ENCODE data around the gene OR52K2. TPM values are rescaled to one million over a fixed set of nuclear protein-coding genes. Genes with fewer than 3 reads are reported as not detected.

The OR52K2 gene
- total RNA-seq, 1 experiment from 2014 or later = not detected

DNA sequence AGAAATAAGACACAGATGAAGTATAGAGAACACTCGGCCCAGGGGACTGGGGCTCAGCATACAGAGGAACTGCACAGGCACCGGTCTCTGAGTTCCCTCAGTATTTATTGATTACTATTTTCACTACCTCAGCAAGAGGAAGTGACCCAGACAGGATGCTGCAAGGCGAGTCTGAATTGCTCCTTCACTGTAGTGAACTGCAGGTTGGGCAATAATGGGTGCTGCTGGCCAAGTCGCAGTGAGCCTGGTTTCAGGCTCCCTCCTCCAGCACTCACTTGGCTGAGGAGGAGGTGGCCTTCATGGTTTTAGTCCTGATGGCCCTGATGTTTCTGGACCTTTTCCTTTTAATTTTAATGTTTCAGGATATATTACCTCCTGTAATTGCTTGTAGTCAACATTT, 10.4 kb downstream of the OR52K2 start:
- ChIA-PET POLR2A (no interaction called here), CTCF (interaction anchor here (0.9 to 1.9 kb wide), 4 partner anchors 83 to 276 kb away, joined by 3 to 6 read pairs (median 4); no protein-coding TSS in a partner anchor)
- Mint-ChIP-seq H3K4me1 (ENCODE audit: insufficient read depth, unreplicated experiment) (peaks cover 12% of the 10 kb centered on the region), H3K9me3 (ENCODE audit: unreplicated experiment) (peaks cover 6% of the 10 kb centered on the region), H3K27ac (ENCODE audit: low read depth, unreplicated experiment) (no peak overlapping the region), H3K27me3 (ENCODE audit: insufficient read depth, unreplicated experiment) (no peaks in the 10 kb centered on the region), H3K4me3 (ENCODE audit: unreplicated experiment) (no peak overlapping the region), H3K36me3 (ENCODE audit: insufficient read depth, unreplicated experiment) (no peaks in the 10 kb centered on the region)
- intact Hi-C loops (cut with micrococcal nuclease) = no loop called here
- DNase-seq (ENCODE audit: unreplicated experiment) = peak; percentile 32
- TF ChIP-seq, protein P1, sequence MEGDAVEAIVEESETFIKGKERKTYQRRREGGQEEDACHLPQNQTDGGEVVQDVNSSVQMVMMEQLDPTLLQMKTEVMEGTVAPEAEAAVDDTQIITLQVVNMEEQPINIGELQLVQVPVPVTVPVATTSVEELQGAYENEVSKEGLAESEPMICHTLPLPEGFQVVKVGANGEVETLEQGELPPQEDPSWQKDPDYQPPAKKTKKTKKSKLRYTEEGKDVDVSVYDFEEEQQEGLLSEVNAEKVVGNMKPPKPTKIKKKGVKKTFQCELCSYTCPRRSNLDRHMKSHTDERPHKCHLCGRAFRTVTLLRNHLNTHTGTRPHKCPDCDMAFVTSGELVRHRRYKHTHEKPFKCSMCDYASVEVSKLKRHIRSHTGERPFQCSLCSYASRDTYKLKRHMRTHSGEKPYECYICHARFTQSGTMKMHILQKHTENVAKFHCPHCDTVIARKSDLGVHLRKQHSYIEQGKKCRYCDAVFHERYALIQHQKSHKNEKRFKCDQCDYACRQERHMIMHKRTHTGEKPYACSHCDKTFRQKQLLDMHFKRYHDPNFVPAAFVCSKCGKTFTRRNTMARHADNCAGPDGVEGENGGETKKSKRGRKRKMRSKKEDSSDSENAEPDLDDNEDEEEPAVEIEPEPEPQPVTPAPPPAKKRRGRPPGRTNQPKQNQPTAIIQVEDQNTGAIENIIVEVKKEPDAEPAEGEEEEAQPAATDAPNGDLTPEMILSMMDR (IDR thresholded peaks at IDR 0.05; ENCODE audit: unreplicated experiment) = no peak
- BruUV-seq (replicated peaks) = no TSS peak

- peaks cover 12% of the 10 kb centered on the region for H3K4me1 Mint-ChIP-seq (ENCODE audit: insufficient read depth, unreplicated experiment)
- no peak for DNase-seq (ENCODE audit: unreplicated experiment)
- H3K36me3 Mint-ChIP-seq (ENCODE audit: insufficient read depth, unreplicated experiment) = no peaks in the 10 kb centered on the region
- H3K4me3 Mint-ChIP-seq (ENCODE audit: unreplicated experiment) = no peak overlapping the region
- no peak overlapping the region for H3K27ac Mint-ChIP-seq (ENCODE audit: low read depth, unreplicated experiment)
- ChIA-PET CTCF (interaction anchor here (0.6 to 1.9 kb wide), 3 partner anchors 254 to 276 kb away, joined by 3 to 5 read pairs (median 4); no protein-coding TSS in a partner anchor), POLR2A (no interaction called here)
- BruUV-seq (replicated peaks) = no TSS peak
- TF ChIP-seq, protein P1 (IDR thresholded peaks at IDR 0.05; ENCODE audit: unreplicated experiment) = no peak
- intact Hi-C loops (cut with micrococcal nuclease) = no loop called here
- H3K27me3 Mint-ChIP-seq (ENCODE audit: insufficient read depth, unreplicated experiment) = no peaks in the 10 kb centered on the region
- peaks cover 12% of the 10 kb centered on the region for H3K9me3 Mint-ChIP-seq (ENCODE audit: unreplicated experiment)
These were observed 11.1 kb downstream of the OR52K2 start for GRCh38 chr11:4460151-4460550.

DNA sequence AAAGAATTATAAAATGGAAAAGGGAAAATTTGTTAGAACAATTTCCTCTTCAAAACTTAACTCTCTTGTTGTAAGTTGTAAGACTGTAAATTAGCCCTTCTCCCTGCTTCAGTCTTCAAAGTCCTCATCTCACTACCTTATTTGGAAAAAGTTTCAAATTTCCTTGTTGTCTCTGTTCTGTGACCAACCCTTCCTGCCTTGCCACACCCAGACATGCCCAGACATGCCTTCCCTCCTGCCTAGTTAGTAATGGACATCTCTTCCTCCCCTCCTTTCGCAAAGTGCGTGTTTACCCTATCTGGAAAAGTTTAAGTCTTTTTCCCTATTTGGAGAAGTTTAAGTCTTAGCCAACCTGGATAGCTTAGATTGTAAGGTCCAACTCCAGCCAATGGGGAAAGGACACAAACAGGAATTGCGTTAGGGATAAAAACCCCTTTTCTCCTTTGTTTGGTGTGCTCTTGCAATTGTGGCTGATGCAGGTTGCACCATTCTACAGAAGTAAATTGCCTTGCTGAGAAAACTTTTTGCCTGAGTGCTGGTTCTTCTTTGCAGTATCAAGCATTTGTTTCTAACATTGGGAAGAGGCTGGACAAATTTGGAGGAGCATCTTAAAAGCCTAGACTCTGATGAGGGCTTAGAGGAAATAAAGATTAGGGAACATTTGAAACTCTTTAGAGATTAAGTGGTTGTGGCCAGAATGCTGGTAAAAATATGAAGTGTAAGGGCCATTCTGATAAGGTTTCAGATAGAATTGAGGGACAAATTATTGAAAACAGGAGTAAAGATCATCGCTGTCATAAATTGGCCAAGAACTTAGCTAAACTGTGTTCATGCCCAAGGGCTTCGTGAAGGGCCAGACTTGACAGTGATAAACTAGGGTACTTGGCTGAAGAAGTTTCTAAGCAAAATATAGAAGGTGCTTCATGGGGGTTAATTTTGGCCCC, 15.4 kb downstream of the OR52K2 start:
- Mint-ChIP-seq H3K4me3 (ENCODE audit: unreplicated experiment) (no peak overlapping the region), H3K4me1 (ENCODE audit: insufficient read depth, unreplicated experiment) (peaks cover 12% of the 10 kb centered on the region), H3K27ac (ENCODE audit: low read depth, unreplicated experiment) (peak overlapping the region; percentile 76), H3K9me3 (ENCODE audit: unreplicated experiment) (peaks cover 19% of the 10 kb centered on the region), H3K27me3 (ENCODE audit: insufficient read depth, unreplicated experiment) (no peaks in the 10 kb centered on the region), H3K36me3 (ENCODE audit: insufficient read depth, unreplicated experiment) (no peaks in the 10 kb centered on the region)
- DNase-seq (ENCODE audit: unreplicated experiment) = peak; percentile 68
- BruUV-seq (replicated peaks) = no TSS peak
- POLR2A ChIA-PET = interaction anchor here (0.6 kb wide), 1 partner anchor 273 kb away, joined by 3 read pairs; no protein-coding TSS in a partner anchor
- TF ChIP-seq, protein P1 (IDR thresholded peaks at IDR 0.05; ENCODE audit: unreplicated experiment) = no peak
- CTCF ChIA-PET = interaction anchor here (1.1 kb wide), 2 partner anchors 15 to 278 kb away, joined by 4 to 6 read pairs; no protein-coding TSS in a partner anchor
- intact Hi-C loops (cut with micrococcal nuclease) = no loop called here

DNA sequence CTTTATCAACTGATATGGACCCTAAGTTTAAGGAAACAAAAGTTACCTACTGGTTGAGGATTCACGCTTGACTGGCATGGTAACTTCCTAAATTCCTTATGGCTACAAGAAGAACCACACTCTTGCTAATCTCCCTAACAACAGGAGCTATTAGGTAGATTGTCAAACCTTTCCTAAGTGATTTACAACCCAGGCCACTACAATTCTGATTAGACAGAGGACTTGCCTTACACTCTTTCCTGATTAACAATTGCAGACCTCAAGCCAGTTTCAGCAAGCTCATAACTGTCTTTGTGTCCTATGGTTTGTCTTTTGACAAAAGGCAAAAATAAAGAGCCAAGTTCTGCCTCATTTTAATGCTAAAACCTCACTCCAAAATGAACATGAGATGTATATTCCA, 16.3 kb downstream of the OR52K2 start:
- DNase-seq (ENCODE audit: unreplicated experiment) = no peak
- Mint-ChIP-seq H3K4me3 (ENCODE audit: unreplicated experiment) (no peak overlapping the region), H3K27ac (ENCODE audit: low read depth, unreplicated experiment) (no peak overlapping the region), H3K9me3 (ENCODE audit: unreplicated experiment) (peaks cover 19% of the 10 kb centered on the region), H3K36me3 (ENCODE audit: insufficient read depth, unreplicated experiment) (no peaks in the 10 kb centered on the region), H3K4me1 (ENCODE audit: insufficient read depth, unreplicated experiment) (peaks cover 6% of the 10 kb centered on the region), H3K27me3 (ENCODE audit: insufficient read depth, unreplicated experiment) (no peaks in the 10 kb centered on the region)
- CTCF ChIA-PET = interaction anchor here (1.1 kb wide), 2 partner anchors 14 to 279 kb away, joined by 4 to 6 read pairs; no protein-coding TSS in a partner anchor
- POLR2A ChIA-PET = interaction anchor here (0.6 to 0.7 kb wide), 2 partner anchors 14 to 274 kb away, joined by 3 read pairs; no protein-coding TSS in a partner anchor
- intact Hi-C loops (cut with micrococcal nuclease) = no loop called here
- no TSS peak for BruUV-seq (replicated peaks)
- TF ChIP-seq, protein P1 (IDR thresholded peaks at IDR 0.05; ENCODE audit: unreplicated experiment) = no peak
